Smooth muscle cell (in vitro differentiated cells): ENCODE measurements around the gene EP400. TPM values are rescaled to one million over a fixed set of nuclear protein-coding genes. Genes with fewer than 3 reads are reported as not detected.

ENCODE experiments used
- DNase-seq: peaks from one replicate; lab custom pipeline; 2025; ENCODE audit not compliant: unreplicated experiment; lab: John Stamatoyannopoulos, UW
- H2AFZ ChIP-seq: fragments of 200-600 bp; sonication (generic); 2 replicates; pipeline ENCODE4 v1.6.0; 2016; ENCODE audit warnings: antibody characterized with exemption, low read depth, mild to moderate bottlenecking
- H3F3A ChIP-seq: fragments of 200-600 bp; sonication (generic); 2 replicates; pipeline ENCODE4 v1.6.0; 2017; ENCODE audit warnings: antibody characterized with exemption, low read depth
- H3K27ac ChIP-seq: fragments of 200-600 bp; sonication (generic); 2 replicates; pipeline ENCODE4 v1.5.1; 2016; ENCODE audit warnings: low read depth, mild to moderate bottlenecking
- H3K27me3 ChIP-seq: fragments of 200-600 bp; sonication (generic); 2 replicates; pipeline ENCODE4 v1.6.1; 2016; ENCODE audit warnings: low read depth, mild to moderate bottlenecking
- H3K36me3 ChIP-seq: fragments of 200-600 bp; sonication (generic); 2 replicates; pipeline ENCODE4 v1.5.1; 2016; ENCODE audit warnings: low read depth
- H3K4me1 ChIP-seq: fragments of 200-600 bp; sonication (generic); 2 replicates; pipeline ENCODE4 v1.5.1; 2016; ENCODE audit warnings: low read depth
- H3K4me2 ChIP-seq: fragments of 200-600 bp; sonication (generic); 2 replicates; pipeline ENCODE4 v1.6.0; 2016; ENCODE audit warnings: mild to moderate bottlenecking
- H3K4me3 ChIP-seq: fragments of 200-600 bp; sonication (generic); 2 replicates; pipeline ENCODE4 v1.5.1; 2016; ENCODE audit warnings: mild to moderate bottlenecking
- H3K79me2 ChIP-seq: fragments of 200-600 bp; sonication (generic); 2 replicates; pipeline ENCODE4 v1.6.0; 2016; ENCODE audit warnings: low read depth, mild to moderate bottlenecking
- H3K9ac ChIP-seq: fragments of 200-600 bp; sonication (generic); 2 replicates; pipeline ENCODE4 v1.6.0; 2016; ENCODE audit warnings: low read depth
- H3K9me3 ChIP-seq: fragments of 200-600 bp; sonication (generic); replicated peaks from 2 replicates; pipeline ENCODE4 v1.5.1; 2016; ENCODE audit warnings: low read depth
- H4K20me1 ChIP-seq: fragments of 200-600 bp; sonication (generic); 2 replicates; pipeline ENCODE4 v1.6.0; 2016; ENCODE audit warnings: low read depth
- CTCF ChIP-seq: fragments of 200-600 bp; sonication (generic); IDR thresholded peaks from 2 replicates; pipeline ENCODE4 v1.5.1; 2017; ENCODE audit warnings: borderline replicate concordance, mild to moderate bottlenecking, antibody characterized with exemption; ENCODE audit not compliant: insufficient read depth, poor library complexity, severe bottlenecking
- WGBS: methylation state at CpG from one replicate; pipeline ENCODE4 v1.1.7; 2016; ENCODE audit warnings: low lambda C conversion rate; 5-methylcytosine and 5-hydroxymethylcytosine counted together
- polyA plus RNA-seq: library from polyadenylated mRNA; unstranded; fragments of >200 nt; fragmentation: Nextera tagmentation; extraction: Ambion mirVana; gene quantifications from 2 replicates; pipeline ENCODE4 v1.2.1, GENCODE V29; 2016
- total RNA-seq: library from RNA; depleted of rRNA; stranded (reverse); fragments of >200 nt; gene quantifications from 2 replicates; pipeline ENCODE4 v1.2.3, GENCODE V29; 2014

Gene EP400
- total and polyA plus RNA-seq, 2 experiments from 2014 or later: 6.6 to 13.6 TPM

DNA sequence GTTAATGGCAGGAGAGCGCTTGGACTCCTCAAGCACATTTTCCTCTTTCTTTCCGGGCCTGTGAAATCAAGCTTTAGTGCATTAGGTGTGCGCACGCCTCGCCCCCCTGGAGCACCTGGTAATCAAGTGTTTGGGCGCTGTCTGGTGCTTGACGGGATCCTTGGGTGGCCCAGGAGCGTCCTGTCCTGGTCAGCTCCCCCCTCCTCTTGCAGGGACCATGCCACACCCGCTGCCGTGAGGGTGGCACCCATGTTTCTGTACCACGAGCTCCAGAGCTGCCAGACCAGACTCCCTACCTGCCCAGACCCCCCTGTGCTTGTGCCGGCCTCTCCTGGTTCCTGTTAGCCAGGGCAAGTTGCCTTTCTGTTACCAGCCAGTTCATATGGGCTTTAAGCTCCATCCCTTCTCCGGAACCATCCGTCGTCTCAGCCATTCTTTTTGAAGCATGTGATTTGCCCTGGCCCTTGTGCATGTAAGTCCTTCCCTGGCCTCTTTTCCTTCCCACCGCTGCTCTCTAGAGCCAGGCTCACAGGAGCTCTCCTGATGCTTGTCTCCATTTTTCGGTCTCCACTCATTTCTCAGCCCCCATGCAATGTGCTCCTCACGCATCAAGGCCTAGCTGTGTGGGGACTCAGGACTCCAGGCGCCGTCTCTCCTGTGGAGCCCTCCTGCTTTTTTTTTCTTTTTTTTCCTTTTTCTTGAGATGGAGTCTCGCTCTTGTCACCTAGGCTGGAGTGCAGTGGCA is 66.1 kb downstream of the EP400 start:
- Histone ChIP-seq H3K4me1 (no peaks in the 10 kb centered on the region), H3K36me3 (peaks cover 6% of the 10 kb centered on the region), H3K4me2 (no peak overlapping the region), H4K20me1 (peaks cover 7% of the 10 kb centered on the region), H3K27me3 (no peaks in the 10 kb centered on the region), H2AFZ (no peak overlapping the region), H3K27ac (no peak overlapping the region), H3K79me2 (no peaks in the 10 kb centered on the region), H3K9ac (no peak overlapping the region), H3K9me3 (no peaks in the 10 kb centered on the region), H3K4me3 (no peak overlapping the region), H3F3A (no peaks in the 10 kb centered on the region)
- no peak for DNase-seq
- WGBS: 98% methylated on average over 21 of the region's 21 CpGs
- TF ChIP-seq CTCF: no peak

DNA sequence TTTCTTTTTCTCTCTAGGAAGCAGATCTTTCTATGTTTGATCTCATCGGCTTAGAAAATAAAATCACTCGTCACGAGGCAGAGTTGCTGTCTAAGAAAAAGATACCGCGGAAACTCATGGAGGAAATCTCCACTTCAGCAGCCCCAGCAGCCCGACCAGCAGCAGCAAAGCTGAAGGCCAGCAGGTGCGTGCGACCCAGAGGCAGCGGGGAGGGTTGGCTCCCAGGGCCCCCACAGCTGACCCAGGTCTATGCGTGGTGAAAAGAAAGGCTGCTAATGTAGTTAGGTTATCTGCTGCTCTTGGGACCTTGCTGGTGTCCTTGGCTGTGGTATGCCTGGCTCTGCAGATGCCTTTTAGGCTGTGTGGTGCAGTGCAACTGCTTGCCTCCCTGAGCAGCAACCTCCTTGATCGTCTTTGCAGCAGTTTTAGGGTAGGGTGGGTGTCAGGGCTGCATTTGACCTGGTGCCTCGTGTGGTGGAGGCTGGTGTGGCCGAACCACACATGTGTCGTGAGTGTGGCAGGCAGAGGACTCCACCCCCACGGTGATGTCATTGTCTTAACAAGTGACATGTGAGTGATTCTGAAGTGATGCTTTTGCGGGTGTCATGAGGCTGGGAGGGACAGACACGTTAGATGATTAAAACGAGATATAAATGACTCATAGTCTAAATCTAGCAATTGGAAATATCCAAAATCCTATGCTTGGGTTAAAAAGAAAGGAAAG is 68.6 kb downstream of the EP400 start:
- 93% methylated on average over 18 of the region's 18 CpGs for WGBS
- no peak for DNase-seq

GRCh38 chr12:132019891-132020290 is 70.1 kb downstream of the EP400 start:
- H3K36me3 ChIP-seq: peaks cover 13% of the 10 kb centered on the region
- H3K4me2 ChIP-seq: no peak overlapping the region
- no peaks in the 10 kb centered on the region for H3K4me1 ChIP-seq
- H3K79me2 ChIP-seq: no peaks in the 10 kb centered on the region
- H4K20me1 ChIP-seq: peaks cover 7% of the 10 kb centered on the region
- H3F3A ChIP-seq: no peaks in the 10 kb centered on the region
- no peak for TF ChIP-seq CTCF
- H3K4me3 ChIP-seq: no peak overlapping the region
- no peak overlapping the region for H3K27ac ChIP-seq
- H3K9ac ChIP-seq: no peak overlapping the region
- WGBS: 98% methylated on average over 18 of the region's 18 CpGs
- H2AFZ ChIP-seq: no peak overlapping the region
- no peaks in the 10 kb centered on the region for H3K9me3 ChIP-seq
- no peaks in the 10 kb centered on the region for H3K27me3 ChIP-seq
- DNase-seq: no peak

More for the DNA sequence above, 68.6 kb downstream of the EP400 start:
- no peaks in the 10 kb centered on the region for H3K79me2 ChIP-seq
- no peaks in the 10 kb centered on the region for H3K27me3 ChIP-seq
- H3K9ac ChIP-seq: no peak overlapping the region
- H3K4me1 ChIP-seq: no peaks in the 10 kb centered on the region
- no peak overlapping the region for H3K4me2 ChIP-seq
- no peaks in the 10 kb centered on the region for H3F3A ChIP-seq
- no peak for TF ChIP-seq CTCF
- H3K27ac ChIP-seq: no peak overlapping the region
- H3K4me3 ChIP-seq: no peak overlapping the region
- no peaks in the 10 kb centered on the region for H3K9me3 ChIP-seq
- peaks cover 7% of the 10 kb centered on the region for H4K20me1 ChIP-seq
- H3K36me3 ChIP-seq: peaks cover 6% of the 10 kb centered on the region
- H2AFZ ChIP-seq: no peak overlapping the region

DNA sequence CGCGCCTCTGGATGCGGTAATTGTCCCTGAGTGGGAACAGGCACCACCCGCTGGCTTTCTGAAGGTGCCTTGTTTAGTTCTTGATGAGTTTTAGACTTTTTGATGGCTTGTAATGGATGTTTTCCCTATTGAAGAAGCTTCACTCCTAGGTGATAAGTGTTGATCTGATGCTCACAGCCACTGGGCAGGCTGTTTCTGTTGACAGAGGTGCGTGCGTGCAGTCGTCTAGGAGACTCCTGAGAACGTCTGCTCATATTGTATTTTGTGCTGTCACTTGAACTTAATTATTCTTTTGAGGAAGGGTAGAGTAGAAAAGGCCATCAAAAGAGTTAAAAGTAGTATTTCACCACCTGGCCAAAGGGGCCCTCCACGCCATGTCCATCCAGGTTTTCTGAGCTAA is 70.5 kb downstream of the EP400 start:
- WGBS: 98% methylated on average over 9 of the region's 9 CpGs
- H2AFZ ChIP-seq: no peak overlapping the region
- H3K9me3 ChIP-seq: no peaks in the 10 kb centered on the region
- no peak overlapping the region for H3K4me3 ChIP-seq
- no peaks in the 10 kb centered on the region for H3K79me2 ChIP-seq
- H4K20me1 ChIP-seq: peaks cover 7% of the 10 kb centered on the region
- H3K36me3 ChIP-seq: peaks cover 17% of the 10 kb centered on the region
- no peak overlapping the region for H3K27ac ChIP-seq
- no peak overlapping the region for H3K9ac ChIP-seq
- no peak overlapping the region for H3K4me2 ChIP-seq
- no peaks in the 10 kb centered on the region for H3K4me1 ChIP-seq
- no peaks in the 10 kb centered on the region for H3F3A ChIP-seq
- no peaks in the 10 kb centered on the region for H3K27me3 ChIP-seq
- DNase-seq: no peak
- no peak for TF ChIP-seq CTCF
